SU-DHL-6 (cell line): Measurements from ENCODE around the gene HNRNPAB.

Source experiments
- H2AFZ ChIP-seq: fragments of 200-600 bp; sonication (generic); 2 replicates; pipeline ENCODE4 v1.6.1; 2014; ENCODE audit warnings: low read depth, mild to moderate bottlenecking, moderate library complexity, mixed read lengths, antibody characterized with exemption, low read length; ENCODE audit not compliant: severe bottlenecking
- H3F3A ChIP-seq: fragments of 200-600 bp; shearing (Covaris generic); 2 replicates; pipeline ENCODE4 v1.6.0; 2016; ENCODE audit warnings: antibody characterized with exemption, mild to moderate bottlenecking; ENCODE audit not compliant: insufficient read depth
- H3K27ac ChIP-seq: fragments of 200-600 bp; sonication (generic); 2 replicates; pipeline ENCODE4 v1.5.1; 2016; ENCODE audit warnings: low read depth, mild to moderate bottlenecking, low read length, moderate library complexity, mixed read lengths
- H3K27me3 ChIP-seq: fragments of 200-600 bp; sonication (generic), shearing (Covaris generic); 2 replicates; pipeline ENCODE4 v1.6.0; 2014; ENCODE audit warnings: mild to moderate bottlenecking, low read length
- H3K36me3 ChIP-seq: fragments of 200-600 bp; sonication (generic); 2 replicates; pipeline ENCODE4 v1.6.1; 2014; ENCODE audit warnings: mild to moderate bottlenecking, low read length, mixed read lengths
- H3K4me2 ChIP-seq: fragments of 300-600, 200-600 bp; shearing (Covaris generic), sonication (generic); 2 replicates; pipeline ENCODE4 v1.6.0; 2014; ENCODE audit warnings: low read length, low read depth, mild to moderate bottlenecking; ENCODE audit not compliant: poor library complexity, severe bottlenecking
- H3K4me3 ChIP-seq: fragments of 200-600 bp; sonication (generic); 2 replicates; pipeline ENCODE4 v1.5.1; 2014; ENCODE audit warnings: antibody characterized with exemption, low read length, mild to moderate bottlenecking, mixed read lengths; ENCODE audit not compliant: insufficient read depth, poor library complexity, severe bottlenecking
- H3K79me2 ChIP-seq: fragments of 200-600 bp; sonication (generic); 2 replicates; pipeline ENCODE4 v1.6.1; 2014; ENCODE audit warnings: mild to moderate bottlenecking, low read length, moderate library complexity; ENCODE audit not compliant: insufficient read depth
- H3K9ac ChIP-seq: fragments of 200-600 bp; sonication (generic); 2 replicates; pipeline ENCODE4 v1.7.0; 2014; ENCODE audit warnings: mild to moderate bottlenecking, low read length
- H3K9me2 ChIP-seq: fragments of 200-600 bp; sonication (generic); replicated peaks from 2 replicates; pipeline ENCODE4 v1.6.1; 2014; ENCODE audit warnings: low read length; ENCODE audit not compliant: insufficient read depth
- H3K9me3 ChIP-seq: fragments of 200-600 bp; sonication (generic); 2 replicates; pipeline ENCODE4 v1.6.1; 2014; ENCODE audit warnings: low read length, mixed read lengths; ENCODE audit not compliant: insufficient read depth
- H4K20me1 ChIP-seq: fragments of 200-600 bp; sonication (generic); 2 replicates; pipeline ENCODE4 v1.6.1; 2014; ENCODE audit warnings: low read depth, mild to moderate bottlenecking, antibody characterized with exemption, low read length, moderate library complexity, mixed read lengths
- EZH2phosphoT487 ChIP-seq: fragments of 200-600 bp; sonication (generic), shearing (Covaris generic); conservative IDR thresholded peaks from 2 replicates; pipeline ENCODE4 v1.6.1; 2018; ENCODE audit warnings: mild to moderate bottlenecking, antibody characterized with exemption, low read length, moderate library complexity, mixed read lengths
- TF ChIP-seq, protein P1 (sequence below): fragments of 200-600 bp; sonication (generic); IDR thresholded peaks from one replicate; pipeline ENCODE4 v1.5.1; 2017; ENCODE audit warnings: antibody characterized with exemption, mild to moderate bottlenecking, low read length, moderate library complexity; ENCODE audit not compliant: insufficient read depth, poor library complexity, severe bottlenecking

The HNRNPAB gene

DNA sequence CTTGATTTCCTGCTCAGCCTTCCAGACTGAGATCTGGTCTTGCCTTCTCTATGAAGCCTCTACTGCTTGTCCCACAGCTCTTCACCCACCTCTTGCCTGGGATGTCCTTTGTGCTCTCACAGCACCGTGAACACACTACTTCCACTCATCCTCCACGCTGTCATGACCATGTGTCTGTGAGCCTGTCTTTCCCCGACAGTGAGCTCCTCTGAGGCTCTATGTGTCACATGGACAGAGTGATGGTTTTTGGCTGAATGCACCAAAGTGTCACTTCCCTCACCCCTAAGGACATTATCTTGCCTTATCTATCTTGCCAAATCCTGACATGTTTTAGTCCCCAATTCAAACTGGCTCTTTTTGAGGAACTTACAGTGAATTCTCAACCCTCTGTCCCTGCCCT is 16.9 kb downstream of the HNRNPAB start:
- H3K9ac ChIP-seq: no peak overlapping the region
- H3K36me3 ChIP-seq: peaks cover 11% of the 10 kb centered on the region
- H3K9me2 ChIP-seq: no peaks in the 10 kb centered on the region
- no peak overlapping the region for H2AFZ ChIP-seq
- TF ChIP-seq, protein P1, sequence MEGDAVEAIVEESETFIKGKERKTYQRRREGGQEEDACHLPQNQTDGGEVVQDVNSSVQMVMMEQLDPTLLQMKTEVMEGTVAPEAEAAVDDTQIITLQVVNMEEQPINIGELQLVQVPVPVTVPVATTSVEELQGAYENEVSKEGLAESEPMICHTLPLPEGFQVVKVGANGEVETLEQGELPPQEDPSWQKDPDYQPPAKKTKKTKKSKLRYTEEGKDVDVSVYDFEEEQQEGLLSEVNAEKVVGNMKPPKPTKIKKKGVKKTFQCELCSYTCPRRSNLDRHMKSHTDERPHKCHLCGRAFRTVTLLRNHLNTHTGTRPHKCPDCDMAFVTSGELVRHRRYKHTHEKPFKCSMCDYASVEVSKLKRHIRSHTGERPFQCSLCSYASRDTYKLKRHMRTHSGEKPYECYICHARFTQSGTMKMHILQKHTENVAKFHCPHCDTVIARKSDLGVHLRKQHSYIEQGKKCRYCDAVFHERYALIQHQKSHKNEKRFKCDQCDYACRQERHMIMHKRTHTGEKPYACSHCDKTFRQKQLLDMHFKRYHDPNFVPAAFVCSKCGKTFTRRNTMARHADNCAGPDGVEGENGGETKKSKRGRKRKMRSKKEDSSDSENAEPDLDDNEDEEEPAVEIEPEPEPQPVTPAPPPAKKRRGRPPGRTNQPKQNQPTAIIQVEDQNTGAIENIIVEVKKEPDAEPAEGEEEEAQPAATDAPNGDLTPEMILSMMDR: no peak
- no peak for TF ChIP-seq EZH2phosphoT487
- H3K4me2 ChIP-seq: no peak overlapping the region
- H3F3A ChIP-seq: peaks cover 24% of the 10 kb centered on the region
- H3K79me2 ChIP-seq: no peaks in the 10 kb centered on the region
- H3K4me3 ChIP-seq: no peak overlapping the region
- no peaks in the 10 kb centered on the region for H3K9me3 ChIP-seq
- no peak overlapping the region for H3K27ac ChIP-seq
- H3K27me3 ChIP-seq: no peaks in the 10 kb centered on the region
- H4K20me1 ChIP-seq: no peaks in the 10 kb centered on the region

DNA sequence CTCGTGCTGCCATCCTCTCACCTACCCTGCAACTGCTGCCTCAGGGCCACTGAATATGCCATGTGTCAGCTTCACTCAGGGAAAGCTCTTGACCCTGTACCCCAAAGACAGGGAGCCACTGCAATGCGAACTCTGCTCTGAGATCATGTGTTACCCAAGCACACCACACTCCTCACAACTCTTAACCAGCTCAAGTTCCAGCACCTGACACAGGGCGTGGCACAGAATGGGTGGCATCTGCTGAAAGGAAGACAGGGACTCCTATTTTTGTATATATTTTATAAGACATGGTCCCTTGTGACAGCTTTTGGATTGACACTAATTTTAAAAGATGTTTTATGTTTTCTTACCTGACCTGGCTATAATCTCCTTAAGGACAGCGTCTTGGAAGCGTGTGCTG is 17.5 kb downstream of the HNRNPAB start:
- Histone ChIP-seq H4K20me1 (no peaks in the 10 kb centered on the region), H3K9me2 (no peaks in the 10 kb centered on the region), H3K4me3 (no peak overlapping the region), H2AFZ (no peak overlapping the region), H3K27me3 (no peaks in the 10 kb centered on the region), H3K4me2 (no peak overlapping the region), H3K9me3 (no peaks in the 10 kb centered on the region), H3K9ac (no peak overlapping the region), H3F3A (peaks cover 18% of the 10 kb centered on the region), H3K36me3 (peaks cover 9% of the 10 kb centered on the region), H3K27ac (no peak overlapping the region), H3K79me2 (no peaks in the 10 kb centered on the region)
- TF ChIP-seq, protein P1: no peak
- TF ChIP-seq EZH2phosphoT487: no peak

DNA sequence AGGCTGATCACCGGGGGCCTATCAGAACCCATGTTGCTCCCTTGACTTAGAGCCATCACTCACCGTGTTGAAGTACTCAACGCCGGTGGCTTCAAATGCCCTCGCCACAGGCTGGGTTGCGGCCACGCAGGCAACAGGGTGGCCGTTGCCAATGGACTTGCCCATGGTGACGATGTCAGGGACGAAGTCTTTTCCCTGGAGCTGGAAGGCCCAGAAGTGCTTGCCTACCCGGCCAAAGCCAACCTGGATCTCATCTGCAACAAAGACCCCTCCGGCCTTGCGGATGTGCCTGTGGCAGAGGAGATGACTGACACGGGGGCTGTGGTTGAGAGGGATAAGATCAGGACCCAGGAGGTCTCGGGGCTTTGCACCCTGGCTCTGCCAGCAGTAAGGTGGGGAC is 18.0 kb downstream of the HNRNPAB start:
- no peak overlapping the region for H2AFZ ChIP-seq
- peaks cover 6% of the 10 kb centered on the region for H3K36me3 ChIP-seq
- H3K4me2 ChIP-seq: no peak overlapping the region

More for the DNA sequence above, 18.0 kb downstream of the HNRNPAB start:
- no peaks in the 10 kb centered on the region for H3K9me3 ChIP-seq
- peaks cover 16% of the 10 kb centered on the region; the same call in 1 of the 2 replicates for H3F3A ChIP-seq
- H3K79me2 ChIP-seq: no peaks in the 10 kb centered on the region
- H3K9ac ChIP-seq: no peak overlapping the region
- no peaks in the 10 kb centered on the region for H4K20me1 ChIP-seq
- no peak overlapping the region for H3K4me3 ChIP-seq
- TF ChIP-seq EZH2phosphoT487: no peak
- TF ChIP-seq, protein P1: no peak
- no peak overlapping the region for H3K27ac ChIP-seq
- no peaks in the 10 kb centered on the region for H3K9me2 ChIP-seq
- H3K27me3 ChIP-seq: no peaks in the 10 kb centered on the region
